Activated CD8-positive, alpha-beta memory T cell treated with anti-CD3 and anti-CD28 coated beads, Interleukin-2, amount 50 U/mL, for 1 hour (primary cell): ENCODE results near the gene MEGF11.
"Not testable (repeated sequence)": the region's sequence is repeated elsewhere in the genome, so short reads cannot be mapped to it uniquely, and the experiment has no call there.

Experiments
- DNase-seq: peaks from one replicate; pipeline ENCODE4 v3.0.0-alpha.2; 2020; ENCODE audit errors: extremely low read depth

The MEGF11 gene

DNA sequence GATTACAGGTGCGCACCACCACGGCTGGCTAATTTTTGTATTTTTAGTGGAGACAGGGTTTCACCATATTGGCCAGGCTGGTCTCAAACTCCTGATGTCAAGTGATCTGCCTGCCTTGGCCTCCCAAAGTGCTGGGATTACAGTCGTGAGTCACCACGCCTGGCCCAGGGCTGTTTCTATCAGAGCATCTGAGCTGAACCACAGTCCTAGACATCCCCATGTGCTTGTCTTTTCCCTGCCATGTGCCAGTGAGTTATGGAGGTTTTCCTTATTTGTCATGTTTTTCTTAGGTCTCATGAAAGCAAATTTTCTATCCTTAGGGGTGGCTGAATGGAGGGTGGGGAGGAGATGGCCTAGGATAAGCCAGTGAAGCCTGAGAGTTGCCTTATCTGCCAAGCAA is 250.4 kb downstream of the MEGF11 start:
- not testable (repeated sequence) for DNase-seq

- no peak for DNase-seq
Observed at GRCh38 chr15:66001717-66002426, 251.7 kb downstream of the MEGF11 start.

- no peak for DNase-seq
Observed at GRCh38 chr15:66001042-66001441, 252.5 kb downstream of the MEGF11 start.

GRCh38 chr15:65998486-65998885 is 255.1 kb downstream of the MEGF11 start:
- DNase-seq = no peak

DNA sequence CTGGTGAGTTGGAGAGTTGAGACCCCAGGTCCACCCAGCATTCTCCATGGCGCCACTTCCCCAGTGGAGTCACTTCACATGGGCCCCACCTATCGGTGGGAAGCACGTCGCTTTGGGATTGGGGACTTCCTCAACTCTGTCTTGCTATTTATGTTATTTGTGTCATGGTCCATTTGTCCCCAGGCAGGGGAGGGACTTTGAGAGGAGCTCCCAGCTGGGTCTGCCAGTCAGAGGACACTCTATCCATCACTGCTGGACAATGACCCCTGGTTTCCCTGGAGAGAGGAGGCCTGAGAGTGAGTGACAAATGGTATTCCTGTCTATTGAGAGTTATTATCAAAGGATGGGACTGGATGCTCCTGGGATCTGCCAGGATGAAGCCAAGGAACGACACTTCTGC is 256.6 kb downstream of the MEGF11 start:
- DNase-seq = no peak

DNA sequence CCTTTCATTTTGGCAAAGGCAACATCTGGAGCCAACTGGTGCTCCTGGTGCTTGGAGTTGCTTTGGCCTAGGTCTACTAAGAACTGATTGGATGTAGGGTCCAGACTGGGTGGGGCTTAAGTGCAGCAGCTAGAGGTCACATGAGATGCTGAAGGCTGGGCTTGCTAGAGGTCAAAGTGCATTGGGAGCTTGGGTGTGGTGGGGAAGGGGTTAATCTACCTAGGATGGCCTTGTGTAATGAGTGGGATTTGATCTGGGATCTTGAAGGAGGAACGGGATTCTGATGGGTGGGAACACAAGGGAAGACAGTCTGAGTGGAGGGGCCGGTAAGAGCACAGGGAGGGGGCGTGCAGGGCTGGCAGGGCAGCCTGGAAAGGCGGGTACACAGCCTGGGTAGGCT is 258.7 kb downstream of the MEGF11 start:
- no peak for DNase-seq

- DNase-seq = no peak
Observed at GRCh38 chr15:65993762-65994161, 259.8 kb downstream of the MEGF11 start.

GRCh38 chr15:65993236-65993635 is 260.3 kb downstream of the MEGF11 start:
- DNase-seq = no peak

DNA sequence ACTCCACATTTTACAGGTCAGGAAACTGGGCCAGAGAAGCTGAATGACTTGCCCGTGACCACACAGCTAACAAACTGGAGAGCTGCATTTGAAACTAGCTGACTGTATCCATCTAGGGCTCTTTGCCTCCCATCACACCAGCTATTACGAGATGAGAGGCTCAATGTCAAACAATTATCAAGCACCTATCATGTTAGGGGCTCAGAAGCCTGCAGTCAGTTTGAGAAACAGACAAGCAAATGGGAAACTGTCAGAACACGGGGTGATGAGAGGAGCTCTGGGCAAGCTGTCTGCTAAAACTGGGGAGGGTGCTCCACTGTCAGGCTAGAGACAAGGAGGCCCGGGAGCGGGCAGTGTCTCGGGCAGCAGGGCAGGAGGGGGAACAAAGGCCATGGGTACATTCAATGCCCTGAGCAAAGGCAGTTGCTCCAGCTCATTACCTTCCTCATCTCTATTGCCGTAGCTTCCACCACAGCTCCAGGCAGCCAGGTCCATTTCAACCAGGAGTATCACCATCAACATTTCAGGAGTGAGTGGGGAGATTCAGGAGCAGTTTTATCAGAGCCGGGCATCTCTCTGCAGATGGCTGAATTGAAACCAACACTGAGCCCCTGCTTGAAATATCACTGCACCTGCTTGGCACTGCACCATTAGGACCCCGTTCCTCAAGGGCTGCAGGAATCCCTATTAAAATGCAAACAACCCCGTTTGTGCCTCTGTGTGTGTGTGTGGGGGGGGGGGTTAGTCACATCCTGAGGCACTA is 261.6 kb downstream of the MEGF11 start:
- DNase-seq = no peak

- DNase-seq = no peak
Observed at GRCh38 chr15:65990298-65990981, 263.1 kb downstream of the MEGF11 start.

- DNase-seq = no peak
Observed at GRCh38 chr15:65987100-65987499, 266.4 kb downstream of the MEGF11 start.

- no peak for DNase-seq
Observed at GRCh38 chr15:65986416-65986815, 267.1 kb downstream of the MEGF11 start.

GRCh38 chr15:65985387-65985786 is 268.2 kb downstream of the MEGF11 start:
- DNase-seq = no peak

DNA sequence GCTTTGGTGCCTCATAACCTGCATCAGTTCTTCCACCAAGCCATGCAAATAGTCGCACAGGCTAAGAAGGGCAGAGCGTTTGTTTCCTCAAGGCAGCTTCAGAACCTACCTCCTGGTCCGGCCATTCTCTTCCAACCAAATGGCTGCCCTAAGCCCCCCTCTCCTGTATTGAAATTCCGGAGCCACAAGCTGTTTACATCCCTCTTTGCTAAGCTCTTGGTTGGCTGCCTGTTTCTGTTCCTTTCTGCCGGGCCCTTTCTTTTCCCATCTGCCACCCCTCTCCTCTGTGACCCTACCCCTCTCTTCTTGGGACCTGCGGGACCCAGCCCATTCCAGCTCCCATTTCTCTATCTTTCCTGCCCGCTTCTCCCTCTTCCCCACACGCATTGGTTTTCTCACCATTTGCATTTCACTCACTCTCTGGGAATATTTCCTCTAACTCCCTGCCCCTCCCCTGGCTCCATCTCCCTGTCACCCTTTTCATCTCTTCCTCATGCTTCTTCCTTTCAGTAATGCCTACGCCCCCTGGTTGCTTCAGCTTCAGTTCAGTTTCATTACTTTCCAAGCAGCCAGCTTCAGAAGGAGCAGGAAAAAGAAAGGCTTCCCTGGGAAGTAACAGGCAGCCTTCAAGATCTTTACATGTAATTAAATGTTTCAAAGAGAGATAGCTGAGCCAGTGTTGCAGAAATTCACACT is 270.8 kb downstream of the MEGF11 start:
- no peak for DNase-seq

- DNase-seq = peak; percentile 44
Observed at GRCh38 chr15:65981837-65982626, 271.5 kb downstream of the MEGF11 start.

DNA sequence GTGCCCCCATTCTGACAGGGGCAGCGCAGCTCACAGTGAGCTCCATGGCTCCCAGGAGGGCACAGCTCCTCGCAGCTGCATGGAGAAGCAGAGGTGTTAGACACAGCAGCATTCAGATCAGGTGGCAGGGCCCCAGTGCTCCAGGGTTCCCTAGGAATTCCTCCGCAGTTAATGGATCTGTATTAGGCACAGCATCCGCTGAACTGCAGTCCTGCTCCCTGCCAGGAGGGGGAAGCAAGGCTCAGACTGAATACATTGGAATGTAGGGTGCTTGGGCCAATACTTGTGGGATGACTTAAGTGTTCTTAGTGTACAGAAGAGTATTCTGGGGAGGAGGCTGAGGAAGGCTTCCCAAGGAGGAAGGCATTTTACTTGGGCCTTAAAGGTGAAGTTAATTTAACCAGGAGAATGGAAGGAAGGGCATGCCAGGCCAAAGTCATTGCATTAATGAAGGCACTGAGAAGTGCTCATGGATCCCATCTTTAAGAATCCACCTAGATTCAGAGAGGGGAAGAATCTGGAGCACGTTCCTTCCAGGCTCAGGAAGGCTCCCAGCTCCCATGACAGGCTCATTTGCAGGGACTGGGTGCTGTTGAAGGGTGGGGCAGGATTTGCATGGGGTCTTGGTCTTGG is 272.6 kb downstream of the MEGF11 start:
- no peak for DNase-seq

DNA sequence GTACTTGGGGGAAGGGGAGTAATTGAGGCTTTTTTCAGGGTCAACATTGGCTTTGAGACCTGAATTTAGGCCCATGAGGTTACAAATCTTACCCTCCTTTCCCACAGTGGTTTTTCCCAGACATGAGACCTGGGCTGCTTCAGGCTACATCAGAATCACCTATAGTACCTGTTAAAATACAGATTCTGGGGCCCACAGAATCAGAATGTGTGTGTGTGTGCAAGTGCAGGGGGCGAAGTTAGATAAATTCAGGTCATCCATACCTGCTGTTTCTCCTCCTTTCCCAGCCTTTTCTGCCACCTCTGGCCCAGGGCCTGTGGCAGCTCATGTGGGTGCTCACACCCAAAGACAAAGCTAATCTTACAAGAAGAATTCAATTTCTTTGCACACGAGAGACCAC is 273.7 kb downstream of the MEGF11 start:
- DNase-seq = no peak

DNA sequence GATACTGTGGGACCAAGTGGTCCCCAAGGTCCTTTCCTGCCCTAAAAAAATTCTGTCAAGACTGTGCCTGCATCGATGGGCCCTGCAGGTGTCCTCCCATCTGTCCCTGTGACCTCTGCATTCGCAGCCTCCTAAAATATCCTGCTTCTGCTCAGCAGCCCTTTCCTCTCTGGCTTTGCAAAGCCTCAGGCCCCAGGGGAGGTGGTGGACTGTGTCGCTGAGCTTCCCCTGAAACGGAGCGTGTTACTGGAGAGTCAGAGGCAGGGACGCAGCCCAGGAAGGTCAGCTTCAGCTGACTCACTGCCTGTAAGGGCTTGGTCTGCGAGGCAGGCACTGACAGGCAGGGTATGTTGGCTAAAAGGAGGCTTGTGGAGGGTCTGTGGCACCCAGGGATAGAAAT is 274.2 kb downstream of the MEGF11 start:
- no peak for DNase-seq

DNA sequence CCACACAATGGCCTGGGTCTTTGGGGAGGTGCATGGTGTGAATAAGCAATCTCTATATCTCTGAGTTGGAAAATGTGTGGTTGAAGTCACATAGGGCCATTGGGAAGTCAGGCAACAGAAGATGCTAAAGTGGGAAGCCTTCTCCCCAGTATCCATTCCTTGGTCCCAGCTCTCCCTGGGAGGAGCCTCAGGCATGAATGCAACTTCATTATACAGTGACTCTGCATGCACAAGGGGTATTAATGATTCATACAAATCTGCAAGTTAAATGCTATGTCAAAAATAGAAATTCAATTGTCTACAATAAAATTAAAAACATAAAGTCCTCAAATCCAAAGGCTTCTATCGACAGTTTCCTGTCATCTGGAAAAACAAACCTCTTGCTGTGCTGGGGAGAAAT is 275.4 kb downstream of the MEGF11 start:
- no peak for DNase-seq

DNA sequence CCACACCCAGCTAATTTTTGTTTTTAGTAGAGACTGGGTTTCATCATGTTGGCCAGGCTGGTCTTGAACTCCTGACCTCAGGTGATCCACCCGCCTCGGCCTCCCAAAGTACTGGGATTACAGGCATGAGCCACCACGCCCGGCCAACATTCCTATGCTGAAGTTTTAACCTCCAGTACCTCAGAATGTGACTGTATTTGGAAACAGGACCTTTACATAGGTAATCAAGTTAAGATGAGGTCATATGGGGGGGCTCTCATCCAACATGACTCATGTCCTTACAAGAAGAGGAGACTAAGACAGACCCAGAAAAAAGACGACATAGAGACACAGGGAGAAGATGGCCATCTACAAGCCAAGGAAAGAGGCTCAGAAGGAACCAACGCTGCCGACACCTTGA is 277.4 kb downstream of the MEGF11 start:
- DNase-seq = not testable (repeated sequence)

DNA sequence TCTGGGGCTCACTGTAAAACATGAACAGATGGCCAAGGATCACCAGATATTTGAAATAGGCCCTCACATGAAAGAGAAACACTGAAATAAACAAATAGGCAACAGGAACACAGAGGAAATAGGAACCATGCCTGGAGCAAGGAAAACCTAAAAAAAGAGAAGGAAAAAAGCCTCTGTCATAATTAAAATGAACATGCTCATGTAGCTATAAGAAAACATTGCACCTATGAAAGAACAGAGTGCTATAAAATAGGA is 281.9 kb downstream of the MEGF11 start:
- DNase-seq = no peak
